SK-N-MC (cell line): ENCODE results near the gene CHST15.

ENCODE experiments used
- DNase-seq: peaks from one replicate; pipeline ENCODE4 v3.0.0-alpha.2; 2011; ENCODE audit warnings: low read depth, low spot score
- H3K27ac ChIP-seq: fragments of 200-600 bp; sonication (generic); 2 replicates; pipeline ENCODE4 v1.5.1; 2016; ENCODE audit warnings: mixed run types
- H3K36me3 ChIP-seq: fragments of 200-600 bp; sonication (generic); 2 replicates; pipeline ENCODE4 v1.6.1; 2017; ENCODE audit warnings: antibody characterized with exemption, low read length, mixed read lengths; ENCODE audit not compliant: insufficient read depth
- H3K4me3 ChIP-seq: fragments of 200-600 bp; sonication (generic); 2 replicates; pipeline ENCODE4 v1.5.1; 2016
- H3K9ac ChIP-seq: fragments of 200-600 bp; sonication (generic); 2 replicates; pipeline ENCODE4 v1.8.0; 2017; ENCODE audit warnings: mixed run types, mixed read lengths; ENCODE audit not compliant: insufficient read length
- H3K9me3 ChIP-seq: fragments of 200-600 bp; sonication (generic); 2 replicates; pipeline ENCODE4 v1.6.1; 2017; ENCODE audit warnings: low read depth, mild to moderate bottlenecking, antibody characterized with exemption, low read length, moderate library complexity, mixed read lengths
- EZH2 ChIP-seq: fragments of 200-600 bp; sonication (generic); IDR thresholded peaks from one replicate; pipeline ENCODE4 v1.6.1; 2017; ENCODE audit warnings: antibody characterized with exemption
- FOXP2 ChIP-seq: optimal IDR thresholded peaks from 2 replicates; pipeline ENCODE3; 2011; ENCODE audit warnings: mild to moderate bottlenecking, moderate library complexity; ENCODE audit not compliant: insufficient read depth; ENCODE audit errors: extremely low read length, control extremely low read depth
- POLR2AphosphoS5 ChIP-seq: IDR thresholded peaks from 2 replicates; pipeline ENCODE4 v1.6.1; 2012; ENCODE audit warnings: mild to moderate bottlenecking, low read depth, low read length, borderline replicate concordance

Gene CHST15

DNA sequence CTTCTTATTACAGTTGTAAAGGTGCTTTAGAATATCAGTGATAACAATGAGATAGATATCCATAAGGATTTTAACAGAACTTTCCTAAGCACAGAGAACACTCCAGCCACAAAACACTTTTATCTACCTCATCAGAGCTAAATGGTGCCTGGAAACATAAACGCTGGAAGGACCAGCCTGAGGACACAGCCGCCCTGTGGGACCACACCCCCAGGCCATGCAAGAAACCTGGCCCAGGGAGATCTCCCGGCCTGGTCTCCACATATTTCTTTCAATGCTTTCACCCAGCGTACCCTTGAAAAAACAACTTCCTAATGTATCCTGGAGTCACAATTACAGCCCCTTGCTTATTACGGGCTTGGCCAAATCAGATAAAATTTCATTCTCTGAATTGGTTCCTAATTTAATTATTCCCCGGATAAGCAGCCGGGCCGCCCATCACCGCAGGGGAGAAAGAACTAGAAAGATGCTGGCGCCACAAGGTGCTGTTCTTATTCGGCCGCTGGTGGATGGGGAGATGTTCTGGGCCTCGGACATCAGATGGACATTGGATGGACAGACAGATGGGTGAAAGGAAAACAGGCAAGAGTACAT lies 11.8 kb downstream of the CHST15 start:
- Histone ChIP-seq H3K27ac (no peak overlapping the region), H3K36me3 (no peaks in the 10 kb centered on the region), H3K9me3 (no peaks in the 10 kb centered on the region), H3K9ac (no peak overlapping the region), H3K4me3 (no peak overlapping the region)
- no peak for TF ChIP-seq FOXP2
- no peak for TF ChIP-seq POLR2AphosphoS5
- TF ChIP-seq EZH2 = no peak
- no peak for DNase-seq

DNA sequence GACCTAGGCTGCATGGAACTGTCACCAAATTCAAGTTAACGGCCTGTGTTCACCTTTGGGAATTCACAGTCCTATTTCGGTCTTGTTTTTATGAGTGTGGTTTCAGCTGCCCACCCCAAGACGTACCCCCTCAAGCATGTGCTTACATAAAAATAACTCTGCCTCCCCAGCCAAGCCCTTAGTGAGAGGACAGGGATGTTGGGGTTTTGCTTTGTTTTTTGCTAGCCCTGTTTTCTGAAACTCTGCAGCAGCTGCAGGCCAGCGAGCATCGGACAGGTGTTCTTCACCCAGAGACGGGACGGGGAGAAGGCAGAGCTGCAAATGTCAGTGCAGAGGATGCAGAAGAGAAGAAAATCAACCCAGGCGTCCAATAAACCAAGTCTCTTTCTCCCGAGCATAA lies 13.5 kb downstream of the CHST15 start:
- Histone ChIP-seq H3K36me3 (no peaks in the 10 kb centered on the region), H3K9ac (no peak overlapping the region), H3K9me3 (no peaks in the 10 kb centered on the region), H3K27ac (no peak overlapping the region), H3K4me3 (no peak overlapping the region)
- no peak for DNase-seq
- TF ChIP-seq EZH2 (no peak), FOXP2 (no peak), POLR2AphosphoS5 (no peak)

DNA sequence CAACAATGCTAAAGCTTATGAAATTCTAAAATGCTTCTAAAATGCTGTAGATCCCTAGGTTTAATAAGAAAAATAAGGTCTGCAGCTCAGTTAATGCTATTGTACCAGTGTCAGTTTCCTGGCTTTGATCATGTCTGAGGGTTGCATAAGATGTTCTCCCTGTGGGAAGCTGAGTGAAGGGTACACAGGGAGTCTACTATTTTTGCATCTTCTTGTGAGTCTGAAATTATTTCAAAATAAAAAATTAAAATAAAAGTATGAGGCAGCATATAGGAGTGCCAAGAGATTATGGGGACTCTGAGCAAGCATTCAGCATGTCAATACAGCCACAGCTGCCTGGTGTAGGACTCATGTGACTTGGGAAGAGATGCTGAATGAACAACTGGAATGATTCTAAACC lies 14.7 kb downstream of the CHST15 start:
- Histone ChIP-seq H3K4me3 (no peak overlapping the region), H3K9ac (no peak overlapping the region), H3K9me3 (no peaks in the 10 kb centered on the region), H3K27ac (no peak overlapping the region), H3K36me3 (no peaks in the 10 kb centered on the region)
- DNase-seq = no peak
- TF ChIP-seq POLR2AphosphoS5 (no peak), FOXP2 (no peak), EZH2 (no peak)

DNA sequence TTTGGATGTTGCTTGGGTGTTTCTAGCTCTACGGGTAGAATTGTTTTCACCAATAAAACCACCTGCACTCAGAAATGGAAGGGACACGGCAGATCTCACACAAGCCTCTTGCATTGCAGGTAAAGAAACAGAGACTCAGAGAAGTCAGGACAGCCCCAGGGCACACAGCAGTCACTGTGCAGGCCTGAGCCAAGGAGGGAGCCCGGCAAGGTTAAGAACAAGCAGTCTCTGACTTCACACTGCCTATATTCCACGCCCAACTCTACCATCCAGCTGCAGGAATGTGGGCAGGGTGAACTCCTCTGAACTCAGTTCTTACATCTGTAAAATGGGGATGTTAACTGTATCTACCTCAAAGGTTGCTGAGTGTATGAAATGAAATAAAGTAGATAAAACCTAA lies 15.4 kb downstream of the CHST15 start:
- no peak for DNase-seq
- H3K36me3 ChIP-seq = no peaks in the 10 kb centered on the region
- H3K4me3 ChIP-seq = no peak overlapping the region
- no peak overlapping the region for H3K9ac ChIP-seq
- H3K27ac ChIP-seq = no peak overlapping the region
- TF ChIP-seq FOXP2 (no peak), POLR2AphosphoS5 (no peak), EZH2 (no peak)
- H3K9me3 ChIP-seq = no peaks in the 10 kb centered on the region

DNA sequence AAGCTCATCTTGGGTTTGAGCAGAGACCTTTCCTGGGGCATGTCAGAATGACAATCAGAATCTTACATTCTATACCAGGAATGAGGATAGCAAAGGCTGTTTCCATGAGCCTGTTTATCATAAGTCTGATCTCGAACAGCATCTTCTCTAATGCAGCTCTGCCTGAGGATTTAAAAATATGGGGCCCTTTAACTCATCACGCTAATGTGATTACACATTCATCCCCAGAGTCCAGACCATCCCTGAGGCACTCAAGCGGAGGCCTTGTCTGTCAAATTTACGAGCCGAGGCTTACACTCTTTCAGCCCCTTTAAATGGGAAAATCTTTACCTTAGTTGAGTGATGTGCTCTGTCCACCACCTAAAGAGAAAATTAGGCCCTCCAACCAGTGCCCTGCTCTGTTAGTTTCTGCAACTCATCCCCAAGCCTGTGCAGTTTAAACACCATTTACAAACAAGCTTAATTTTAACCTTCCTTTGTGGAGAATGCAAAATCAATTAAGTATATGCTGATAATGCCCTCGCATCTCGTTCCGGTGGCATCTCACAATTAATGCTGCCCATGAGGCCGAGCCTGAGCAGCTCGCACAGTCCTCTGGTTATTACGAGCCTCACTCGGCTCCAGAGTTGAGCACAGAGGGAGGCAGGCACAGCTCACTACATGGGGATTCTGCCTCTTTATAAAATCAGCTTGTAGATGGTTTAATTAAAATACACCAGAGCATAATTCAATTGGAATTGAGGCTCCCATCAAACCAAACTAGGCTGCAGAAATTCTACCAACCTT lies 16.0 kb downstream of the CHST15 start:
- TF ChIP-seq EZH2 = no peak
- TF ChIP-seq FOXP2 = no peak
- TF ChIP-seq POLR2AphosphoS5 = no peak
- H3K36me3 ChIP-seq = no peaks in the 10 kb centered on the region
- H3K9ac ChIP-seq = no peak overlapping the region
- DNase-seq = no peak
- no peak overlapping the region for H3K27ac ChIP-seq
- no peaks in the 10 kb centered on the region for H3K9me3 ChIP-seq
- no peak overlapping the region for H3K4me3 ChIP-seq

GRCh38 chr10:124076148-124076733 lies 17.2 kb downstream of the CHST15 start:
- H3K9me3 ChIP-seq = no peaks in the 10 kb centered on the region
- H3K4me3 ChIP-seq = no peak overlapping the region
- TF ChIP-seq POLR2AphosphoS5 (no peak), FOXP2 (no peak), EZH2 (no peak)
- H3K36me3 ChIP-seq = no peaks in the 10 kb centered on the region
- no peak overlapping the region for H3K9ac ChIP-seq
- H3K27ac ChIP-seq = no peak overlapping the region
- DNase-seq = no peak

GRCh38 chr10:124075231-124075955 lies 18.0 kb downstream of the CHST15 start:
- no peak overlapping the region for H3K9ac ChIP-seq

GRCh38 chr10:124074501-124075109 lies 18.8 kb downstream of the CHST15 start:
- Histone ChIP-seq H3K9me3 (no peaks in the 10 kb centered on the region), H3K4me3 (no peak overlapping the region), H3K36me3 (no peaks in the 10 kb centered on the region), H3K27ac (no peak overlapping the region), H3K9ac (no peak overlapping the region)
- DNase-seq = no peak
- no peak for TF ChIP-seq FOXP2
- no peak for TF ChIP-seq EZH2
- TF ChIP-seq POLR2AphosphoS5 = no peak

More at GRCh38 chr10:124075231-124075955, 18.0 kb downstream of the CHST15 start:
- no peak for TF ChIP-seq POLR2AphosphoS5
- DNase-seq = no peak
- no peaks in the 10 kb centered on the region for H3K9me3 ChIP-seq
- H3K36me3 ChIP-seq = no peaks in the 10 kb centered on the region
- no peak overlapping the region for H3K4me3 ChIP-seq
- H3K27ac ChIP-seq = no peak overlapping the region
